Measurements from ENCODE around the gene CD177. TPM values are rescaled to one million over a fixed set of nuclear protein-coding genes. Genes with fewer than 3 reads are reported as not detected.

Gene CD177
- total RNA-seq, 1 donor from 2014 or later, result 3.1 TPM

DNA sequence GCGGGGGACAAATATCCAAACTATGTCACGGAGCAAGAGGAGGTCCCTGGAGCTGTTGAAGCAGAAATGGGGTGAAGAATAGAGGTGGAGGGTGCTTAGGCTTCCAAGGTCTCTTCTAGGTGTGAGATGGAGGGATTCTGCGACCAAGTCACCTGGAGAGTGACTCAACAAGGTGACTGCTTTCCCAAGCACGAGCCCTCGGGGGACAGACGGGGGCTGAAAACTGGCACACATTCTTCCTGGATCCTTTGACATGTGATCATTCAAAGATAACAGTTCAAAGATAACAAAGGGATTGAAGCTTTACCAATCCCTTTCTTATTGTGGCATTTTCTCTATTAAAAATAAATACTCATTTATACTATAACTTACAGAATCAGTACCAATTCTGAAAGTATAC, 59.0 kb downstream of the CD177 start:
- no peak for DNase-seq
- intact Hi-C loops (cut with DNase I), result no loop called here
- Histone ChIP-seq H3K27me3 (no peaks in the 10 kb centered on the region), H3K36me3 (no peaks in the 10 kb centered on the region), H3K4me1 (no peaks in the 10 kb centered on the region), H3K4me3 (no peak overlapping the region), H3K27ac (no peak overlapping the region), H3K9me3 (no peaks in the 10 kb centered on the region)
- TF ChIP-seq, protein P1, sequence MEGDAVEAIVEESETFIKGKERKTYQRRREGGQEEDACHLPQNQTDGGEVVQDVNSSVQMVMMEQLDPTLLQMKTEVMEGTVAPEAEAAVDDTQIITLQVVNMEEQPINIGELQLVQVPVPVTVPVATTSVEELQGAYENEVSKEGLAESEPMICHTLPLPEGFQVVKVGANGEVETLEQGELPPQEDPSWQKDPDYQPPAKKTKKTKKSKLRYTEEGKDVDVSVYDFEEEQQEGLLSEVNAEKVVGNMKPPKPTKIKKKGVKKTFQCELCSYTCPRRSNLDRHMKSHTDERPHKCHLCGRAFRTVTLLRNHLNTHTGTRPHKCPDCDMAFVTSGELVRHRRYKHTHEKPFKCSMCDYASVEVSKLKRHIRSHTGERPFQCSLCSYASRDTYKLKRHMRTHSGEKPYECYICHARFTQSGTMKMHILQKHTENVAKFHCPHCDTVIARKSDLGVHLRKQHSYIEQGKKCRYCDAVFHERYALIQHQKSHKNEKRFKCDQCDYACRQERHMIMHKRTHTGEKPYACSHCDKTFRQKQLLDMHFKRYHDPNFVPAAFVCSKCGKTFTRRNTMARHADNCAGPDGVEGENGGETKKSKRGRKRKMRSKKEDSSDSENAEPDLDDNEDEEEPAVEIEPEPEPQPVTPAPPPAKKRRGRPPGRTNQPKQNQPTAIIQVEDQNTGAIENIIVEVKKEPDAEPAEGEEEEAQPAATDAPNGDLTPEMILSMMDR (IDR thresholded peaks at IDR 0.05), result no peak
- no peak for ATAC-seq

Other genes starting within 250 kb of the CD177 start
- not detected for gene PSG5, start 167.2 kb upstream of the CD177 start, total RNA-seq
- not detected for gene PSG4, start 148.0 kb upstream of the CD177 start, total RNA-seq
- gene PSG9, start 84.2 kb upstream of the CD177 start, total RNA-seq, result not detected
- gene TEX101, start 61.2 kb downstream of the CD177 start, total RNA-seq, result not detected
- 0.75 TPM for gene LYPD3, start 111.9 kb downstream of the CD177 start, total RNA-seq
- 9.1 TPM for gene PHLDB3, start 151.1 kb downstream of the CD177 start, total RNA-seq
- 34.6 TPM for gene ETHE1, start 173.5 kb downstream of the CD177 start, total RNA-seq
- gene ZNF575, start 179.5 kb downstream of the CD177 start, total RNA-seq, result 2.3 TPM
- 23.8 TPM for gene XRCC1, start 221.8 kb downstream of the CD177 start, total RNA-seq
- 4.7 TPM for gene PINLYP, start 222.1 kb downstream of the CD177 start, total RNA-seq
- 23.2 TPM for gene IRGQ, start 242.4 kb downstream of the CD177 start, total RNA-seq
- gene ZNF576, start 242.9 kb downstream of the CD177 start, total RNA-seq, result 16.6 TPM

Data from upper lobe of right lung (tissue), 1 donor.